Measurements from ENCODE around the gene EFR3B.
"Not testable (repeated sequence)": the region's sequence is repeated elsewhere in the genome, so short reads cannot be mapped to it uniquely, and the experiment has no call there.

EFR3B gene, protein sequence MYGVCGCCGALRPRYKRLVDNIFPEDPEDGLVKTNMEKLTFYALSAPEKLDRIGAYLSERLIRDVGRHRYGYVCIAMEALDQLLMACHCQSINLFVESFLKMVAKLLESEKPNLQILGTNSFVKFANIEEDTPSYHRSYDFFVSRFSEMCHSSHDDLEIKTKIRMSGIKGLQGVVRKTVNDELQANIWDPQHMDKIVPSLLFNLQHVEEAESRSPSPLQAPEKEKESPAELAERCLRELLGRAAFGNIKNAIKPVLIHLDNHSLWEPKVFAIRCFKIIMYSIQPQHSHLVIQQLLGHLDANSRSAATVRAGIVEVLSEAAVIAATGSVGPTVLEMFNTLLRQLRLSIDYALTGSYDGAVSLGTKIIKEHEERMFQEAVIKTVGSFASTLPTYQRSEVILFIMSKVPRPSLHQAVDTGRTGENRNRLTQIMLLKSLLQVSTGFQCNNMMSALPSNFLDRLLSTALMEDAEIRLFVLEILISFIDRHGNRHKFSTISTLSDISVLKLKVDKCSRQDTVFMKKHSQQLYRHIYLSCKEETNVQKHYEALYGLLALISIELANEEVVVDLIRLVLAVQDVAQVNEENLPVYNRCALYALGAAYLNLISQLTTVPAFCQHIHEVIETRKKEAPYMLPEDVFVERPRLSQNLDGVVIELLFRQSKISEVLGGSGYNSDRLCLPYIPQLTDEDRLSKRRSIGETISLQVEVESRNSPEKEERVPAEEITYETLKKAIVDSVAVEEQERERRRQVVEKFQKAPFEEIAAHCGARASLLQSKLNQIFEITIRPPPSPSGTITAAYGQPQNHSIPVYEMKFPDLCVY

DNA sequence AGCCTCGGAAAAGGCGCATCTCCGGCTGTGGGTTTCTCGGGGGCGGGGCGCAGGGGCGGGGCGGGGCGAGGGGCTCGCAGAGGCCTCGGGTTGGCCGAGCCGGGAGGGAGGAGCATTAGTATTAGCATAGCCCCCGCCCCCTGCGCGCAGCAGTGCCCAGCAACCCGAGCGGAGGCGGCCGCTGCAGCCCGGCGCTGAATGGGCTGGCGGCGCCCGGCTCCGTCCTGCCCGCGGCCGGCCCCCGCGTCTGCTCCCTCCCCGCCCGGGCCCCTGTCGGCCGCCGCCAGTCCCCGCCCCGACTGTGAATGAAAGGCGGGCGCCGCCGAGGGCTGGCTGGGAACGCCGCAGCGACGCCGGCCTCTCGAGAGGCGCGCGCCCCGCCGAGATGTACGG, at the start of gene EFR3B:
Gene EFR3B (plus strand): TSS at position 149 of the 393 bp plus-strand sequence. CDS start 237 bp downstream, at position 386.
- DNase-seq (ENCODE audit: low read depth, low spot score) = peak; percentile 45

DNA sequence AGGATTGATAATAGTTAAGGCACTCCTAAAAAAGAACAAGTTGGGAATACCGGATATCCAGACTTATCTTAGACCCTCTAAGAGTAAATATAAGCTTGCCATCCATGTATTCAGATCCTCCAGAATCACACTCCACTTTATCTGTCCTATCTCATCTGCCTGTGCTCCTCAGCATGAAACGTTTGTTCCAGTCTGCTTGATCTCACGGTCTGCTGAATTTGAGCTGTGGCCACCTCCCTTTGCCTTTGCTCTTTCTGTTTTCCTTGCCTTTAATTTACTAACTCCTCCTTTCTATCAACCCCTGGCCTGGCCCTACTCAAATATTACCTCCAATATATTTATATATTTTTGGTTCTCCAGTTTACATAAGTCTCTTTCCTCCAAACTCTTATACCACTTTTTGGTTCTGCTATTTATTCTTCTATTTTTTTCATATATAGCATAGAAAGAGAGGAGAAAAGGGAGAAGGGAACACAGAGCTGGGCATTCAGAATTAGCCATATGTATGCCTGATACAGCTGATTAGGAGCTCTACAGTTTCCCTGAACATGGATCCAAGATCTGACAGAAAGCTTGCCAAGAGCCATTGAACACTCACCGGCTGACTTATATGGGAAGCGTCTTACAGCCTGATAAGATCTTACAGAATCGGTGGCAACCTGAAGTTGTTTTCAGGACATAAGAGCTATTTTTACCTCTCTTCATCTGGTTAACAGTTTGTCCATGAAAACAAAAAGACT, 48.3 kb upstream of the EFR3B start:
- DNase-seq (ENCODE audit: low read depth, low spot score) = no peak

GRCh38 chr2:24994146-24994724, 47.6 kb upstream of the EFR3B start:
- DNase-seq (ENCODE audit: low read depth, low spot score) = no peak

GRCh38 chr2:24999097-24999496, 42.8 kb upstream of the EFR3B start:
- not testable (repeated sequence) for DNase-seq (ENCODE audit: low read depth, low spot score)

DNA sequence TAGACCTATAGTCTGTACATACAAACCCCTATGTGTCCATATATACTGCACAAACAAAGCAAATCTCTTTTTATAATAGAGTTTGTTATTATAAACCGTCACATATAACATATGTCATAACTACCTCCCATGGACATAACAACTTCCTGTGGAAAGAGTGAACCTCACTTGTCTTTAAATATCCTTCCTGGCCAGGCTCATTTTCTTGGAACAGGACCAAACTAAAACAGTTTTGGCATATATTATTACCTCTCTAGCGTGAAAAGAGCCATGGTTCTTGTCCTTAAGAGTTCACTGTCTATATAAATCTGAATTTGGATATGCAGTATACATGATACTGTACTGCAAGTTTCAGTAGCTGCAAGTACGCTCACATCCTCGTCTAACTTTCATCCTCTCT, 41.8 kb upstream of the EFR3B start:
- DNase-seq (ENCODE audit: low read depth, low spot score) = no peak

GRCh38 chr2:25000503-25001324, 41.2 kb upstream of the EFR3B start:
- no peak for DNase-seq (ENCODE audit: low read depth, low spot score)

- DNase-seq (ENCODE audit: low read depth, low spot score) = no peak
These were observed 40.6 kb upstream of the EFR3B start for GRCh38 chr2:25001325-25001637.

DNA sequence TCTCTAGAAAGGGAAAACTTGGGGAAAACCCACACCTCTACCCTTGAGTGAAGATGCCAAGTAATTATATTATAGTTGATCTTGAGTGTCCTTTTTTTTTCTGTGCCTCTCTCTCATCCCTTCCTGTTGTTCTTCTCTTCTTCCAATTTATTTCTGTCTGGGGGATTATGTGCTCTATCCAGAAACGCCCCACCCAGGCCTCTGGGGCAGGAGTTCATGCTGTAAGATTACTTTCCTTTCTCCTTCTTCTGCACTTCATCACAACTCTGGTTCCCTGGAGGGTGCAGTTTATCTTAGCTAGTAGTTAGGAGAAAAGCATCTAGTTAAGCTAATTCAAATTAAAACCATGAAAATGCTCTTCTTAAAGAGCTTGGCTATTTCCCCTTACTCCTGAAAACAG, 39.8 kb upstream of the EFR3B start:
- no peak for DNase-seq (ENCODE audit: low read depth, low spot score)

DNA sequence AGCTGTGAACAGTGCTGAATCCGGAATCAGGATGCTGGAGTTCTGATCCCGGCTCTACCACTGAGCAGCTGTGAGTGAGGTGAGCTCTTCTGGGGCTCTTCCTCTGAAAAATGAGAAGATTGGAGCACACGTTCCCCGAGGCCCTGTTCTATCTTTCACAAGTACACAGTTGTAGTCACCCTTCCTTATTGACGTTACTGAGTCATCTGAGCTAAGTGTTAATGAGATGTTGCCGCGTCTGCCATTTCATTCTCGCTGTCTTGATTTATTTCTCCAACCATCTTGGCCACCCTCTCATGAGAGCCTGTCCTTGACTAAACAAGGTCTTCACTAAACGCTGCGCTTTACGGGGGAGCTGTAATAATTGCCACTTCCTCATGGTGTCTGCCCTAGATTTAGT, 31.9 kb upstream of the EFR3B start:
- no peak for DNase-seq (ENCODE audit: low read depth, low spot score)

- DNase-seq (ENCODE audit: low read depth, low spot score) = not testable (repeated sequence)
These were observed 30.5 kb upstream of the EFR3B start for GRCh38 chr2:25011342-25011741.

DNA sequence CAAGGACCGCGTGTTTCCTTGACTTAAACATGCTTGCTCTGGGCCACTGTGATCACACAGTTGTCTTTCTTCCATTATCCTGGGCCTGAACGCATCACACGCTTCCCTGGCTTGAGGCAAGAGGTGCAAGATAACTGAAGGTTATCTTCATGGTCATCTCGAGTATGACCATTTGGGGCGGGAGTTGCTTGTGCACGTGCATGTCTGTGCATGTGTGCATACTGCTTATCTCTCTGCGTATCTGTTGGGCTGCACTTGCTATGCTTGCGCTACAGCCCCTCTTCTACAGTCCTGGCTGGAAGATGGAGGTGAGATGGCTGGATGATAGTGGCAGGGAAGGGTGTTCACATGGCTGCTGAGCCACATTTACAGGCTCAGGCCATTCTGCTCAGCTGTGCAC, 27.2 kb upstream of the EFR3B start:
- no peak for DNase-seq (ENCODE audit: low read depth, low spot score)

- DNase-seq (ENCODE audit: low read depth, low spot score) = no peak
These were observed 23.2 kb upstream of the EFR3B start for GRCh38 chr2:25018681-25019080.

DNA sequence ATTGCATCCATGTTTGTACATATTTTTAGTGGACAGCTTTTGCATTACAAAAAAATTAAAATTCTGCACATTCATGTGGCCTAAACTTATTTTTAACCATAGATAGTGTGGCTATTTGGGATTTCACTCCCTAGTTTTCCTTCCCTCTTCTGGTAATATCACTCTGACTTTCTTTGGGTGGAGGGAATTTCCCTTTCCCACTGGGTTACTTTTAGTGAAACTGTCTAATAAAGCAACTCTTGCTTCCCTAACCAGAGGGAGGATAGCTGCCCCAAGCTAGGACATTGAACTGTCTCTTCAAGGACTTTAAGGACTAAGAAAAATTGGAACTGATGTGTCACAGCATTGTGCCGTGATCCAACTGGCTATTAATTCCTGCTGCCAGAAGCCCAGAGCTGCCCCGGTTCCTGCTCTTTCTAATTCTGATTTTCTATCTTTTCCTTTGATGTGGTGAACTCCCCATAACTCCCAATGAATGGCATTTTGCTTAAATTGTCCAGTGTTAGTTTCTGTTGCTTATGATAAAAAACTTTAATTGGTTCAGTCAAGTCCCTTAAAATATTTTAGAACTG, 20.0 kb upstream of the EFR3B start:
- DNase-seq (ENCODE audit: low read depth, low spot score) = no peak

DNA sequence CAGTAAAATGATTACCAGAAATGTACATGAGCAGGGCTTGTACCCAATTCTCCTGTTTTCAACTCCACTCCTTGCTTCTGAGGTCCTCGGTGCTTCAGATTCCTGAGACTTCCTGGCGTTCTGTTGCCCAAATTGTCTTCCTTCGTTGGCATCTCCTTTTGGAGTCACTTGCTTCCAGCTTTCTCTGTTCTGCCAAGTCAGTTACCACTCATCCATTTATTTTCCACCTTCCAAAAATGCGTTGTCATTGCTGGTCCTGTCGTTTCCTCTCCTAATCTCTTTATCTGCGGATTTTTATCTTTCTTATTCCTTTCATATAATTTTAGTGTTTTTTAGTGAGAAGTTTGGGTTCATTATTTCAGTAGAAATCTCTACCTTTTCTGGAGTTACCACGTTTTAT, 18.5 kb upstream of the EFR3B start:
- DNase-seq (ENCODE audit: low read depth, low spot score) = no peak

DNA sequence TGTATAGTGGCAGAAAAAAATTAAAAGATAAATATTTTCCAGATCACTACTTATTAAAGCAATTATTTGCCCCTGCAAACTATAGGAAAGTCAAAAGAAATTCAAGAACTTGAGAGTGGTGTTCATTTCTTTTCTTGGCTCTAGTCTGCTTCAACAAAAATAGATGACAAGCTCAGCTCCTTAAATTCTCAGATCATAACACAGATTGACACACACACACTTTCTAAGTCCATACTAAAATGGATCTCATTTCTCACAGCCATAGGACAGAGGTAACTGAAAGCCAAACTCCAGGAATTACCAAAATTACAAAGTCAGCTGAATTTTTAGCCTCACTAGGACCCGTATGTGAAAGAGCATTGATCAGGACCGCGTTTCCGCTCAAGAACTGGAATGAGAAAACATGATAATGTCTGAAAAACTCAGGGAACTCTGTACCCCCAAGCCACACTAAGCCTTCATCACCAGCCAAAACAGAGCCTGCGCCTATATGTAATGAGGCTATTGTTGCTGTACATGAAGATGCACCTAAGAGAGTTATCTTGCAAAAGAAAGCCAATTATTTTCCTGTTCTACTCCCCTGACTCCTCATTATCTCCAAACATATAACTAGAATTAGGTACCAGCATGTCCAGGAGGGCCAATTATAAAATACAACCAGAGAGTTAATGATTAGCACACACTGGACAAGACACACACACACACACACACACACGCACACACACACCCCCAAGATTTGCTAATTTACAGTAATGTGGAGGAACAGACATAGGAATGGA, 16.5 kb upstream of the EFR3B start:
- DNase-seq (ENCODE audit: low read depth, low spot score) = no peak

DNA sequence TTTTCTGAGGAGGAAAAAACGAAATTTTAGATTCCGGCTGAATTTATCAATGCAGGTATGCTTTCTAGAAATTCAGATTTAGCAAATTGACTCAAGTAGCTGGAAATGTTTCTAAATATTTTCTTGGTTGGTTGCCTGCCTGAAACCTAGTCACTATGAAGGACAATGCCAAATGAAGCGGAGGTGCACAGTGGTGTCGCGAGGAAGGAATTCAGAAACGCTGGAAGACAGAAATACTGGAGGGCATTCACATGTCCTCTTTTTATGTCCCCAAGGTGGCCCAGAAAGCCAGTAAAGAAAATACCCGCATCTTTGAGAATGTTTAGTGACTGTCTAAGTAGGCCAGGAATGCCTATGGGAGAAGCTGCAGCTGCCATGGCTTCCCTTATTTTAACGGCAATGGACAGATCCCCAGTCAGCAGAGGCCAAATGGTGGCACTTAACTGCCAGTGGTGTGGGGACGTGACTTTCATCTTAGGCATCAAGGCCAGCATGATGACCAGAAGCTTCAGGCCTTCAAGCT, 15.8 kb upstream of the EFR3B start:
- no peak for DNase-seq (ENCODE audit: low read depth, low spot score)

DNA sequence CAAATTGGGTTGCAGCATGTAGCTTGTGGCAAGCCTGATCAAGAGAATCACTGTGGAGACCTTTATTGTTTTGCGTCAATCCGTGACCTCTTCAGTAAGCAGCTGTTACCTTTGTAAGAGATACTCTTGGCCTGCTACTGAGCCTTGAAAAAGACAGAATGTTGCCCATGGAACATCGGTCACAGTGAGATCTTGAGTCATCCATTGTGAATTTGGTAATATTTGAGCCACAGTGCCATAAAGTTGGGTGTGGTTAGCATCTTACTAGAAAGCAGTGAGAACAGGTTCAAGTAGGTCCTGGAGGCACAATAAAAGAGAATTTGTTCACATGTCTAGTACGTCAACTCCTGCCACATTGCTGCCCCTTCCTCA, 12.7 kb upstream of the EFR3B start:
- no peak for DNase-seq (ENCODE audit: low read depth, low spot score)

GRCh38 chr2:25030702-25031101, 11.2 kb upstream of the EFR3B start:
- DNase-seq (ENCODE audit: low read depth, low spot score) = no peak

DNA sequence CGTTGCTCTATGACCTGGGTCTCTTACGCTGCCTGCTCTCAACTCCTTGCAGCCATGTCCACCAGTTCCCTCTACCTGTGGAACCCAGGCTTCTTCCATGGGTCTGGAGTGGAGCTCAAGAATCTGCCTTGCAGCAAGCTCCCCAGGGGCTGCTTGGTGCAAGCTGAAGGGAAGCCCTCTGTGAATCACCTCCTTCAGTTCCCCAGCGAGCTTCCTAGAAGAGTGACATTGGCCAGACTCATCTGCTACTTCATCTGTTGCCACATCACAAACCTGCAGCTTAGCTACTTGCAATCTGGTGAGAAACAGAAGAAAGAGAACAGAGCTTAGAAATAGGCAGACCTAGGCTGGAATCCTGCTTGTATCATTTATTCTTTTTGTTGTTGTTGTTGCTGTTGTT, 9.8 kb upstream of the EFR3B start:
- DNase-seq (ENCODE audit: low read depth, low spot score) = no peak

- no peak for DNase-seq (ENCODE audit: low read depth, low spot score)
These were observed 9.0 kb upstream of the EFR3B start for GRCh38 chr2:25032901-25033300.

All from brain pericyte (primary cell).